GM21515 (cell line): ENCODE measurements around the gene PCDHA1.

Experiments used
- ATAC-seq: cut with Tn5 transposase; IDR thresholded peaks from one replicate; pipeline ENCODE4 v1.9.1; 2021; ENCODE audit not compliant: unreplicated experiment

The PCDHA1 gene

GRCh38 chr5:140916325-140916724 lies 130.4 kb downstream of the PCDHA1 start:
- ATAC-seq, result no peak

DNA sequence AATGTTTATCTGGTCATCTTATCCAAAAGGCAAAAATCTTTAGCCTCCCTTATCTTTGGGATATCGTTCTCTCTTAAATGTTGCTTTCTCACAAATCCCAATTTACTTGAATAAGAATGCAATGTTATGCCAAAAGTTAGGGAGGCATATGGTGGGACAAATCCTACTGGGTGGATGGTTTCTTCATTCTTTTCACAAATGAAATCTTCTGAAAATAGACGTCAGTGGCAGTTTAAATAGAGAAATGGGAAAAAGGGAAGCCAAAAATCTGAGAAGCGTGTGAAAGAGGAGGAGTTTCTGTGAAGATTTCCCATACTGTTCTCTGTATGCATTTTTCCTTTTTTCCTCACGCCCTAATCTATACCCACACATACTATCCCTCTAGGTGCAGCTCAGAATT lies 137.7 kb downstream of the PCDHA1 start:
- no peak for ATAC-seq

DNA sequence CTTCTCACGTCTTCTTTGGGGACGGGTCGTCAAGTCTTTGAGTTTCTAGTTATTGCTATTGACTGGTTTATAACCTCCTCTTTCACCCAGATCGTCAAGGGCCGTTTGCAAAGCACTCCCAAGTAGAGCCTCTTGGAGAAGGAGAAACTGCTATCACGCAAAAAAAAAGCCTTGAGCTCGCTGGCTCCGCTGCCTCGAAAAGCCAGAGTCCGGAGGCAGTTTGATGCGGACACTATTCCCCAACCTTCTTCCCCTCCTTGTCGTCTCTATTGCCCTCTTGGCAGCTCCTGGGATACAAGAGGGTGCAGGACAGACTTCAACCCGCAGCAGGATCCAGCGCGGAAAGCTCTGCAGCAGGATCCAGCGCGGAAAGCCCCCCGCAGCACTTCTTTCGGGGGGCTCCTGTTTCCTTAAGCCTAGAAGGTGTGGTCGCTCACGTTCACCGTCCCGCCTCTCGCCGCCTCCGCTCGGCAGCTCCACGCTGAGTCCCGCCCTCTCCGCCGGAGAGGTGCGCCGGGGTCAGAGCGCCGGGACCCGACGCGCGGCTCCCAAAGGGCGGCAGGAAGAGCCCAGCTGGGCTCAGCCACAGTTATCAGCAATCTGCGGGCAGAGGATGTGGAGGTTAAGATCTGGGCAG lies 140.0 kb downstream of the PCDHA1 start, which contains the start of gene PCDHAC1:
TSS of gene PCDHAC1 (plus strand) at position 494 of the 637 bp plus-strand sequence. CDS start 594 bp downstream, outside the sequence.
- ATAC-seq, result no peak

GRCh38 chr5:140926443-140927227 lies 140.7 kb downstream of the PCDHA1 start:
- no peak for ATAC-seq

DNA sequence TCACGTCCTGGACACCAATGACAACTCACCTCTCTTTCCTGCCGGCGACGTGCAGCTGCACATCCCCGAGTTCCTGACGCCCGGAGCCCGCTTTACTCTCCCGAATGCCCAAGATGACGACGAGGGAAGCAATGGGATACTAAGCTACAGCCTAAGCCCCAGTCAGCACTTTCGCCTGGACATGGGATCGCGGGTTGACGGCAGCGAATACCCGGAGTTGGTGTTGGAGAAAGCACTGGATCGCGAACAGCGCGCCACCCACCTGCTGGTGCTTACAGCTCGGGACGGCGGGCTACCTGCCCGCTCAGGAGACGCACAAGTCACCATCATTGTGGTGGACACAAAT lies 141.3 kb downstream of the PCDHA1 start:
- no peak for ATAC-seq

DNA sequence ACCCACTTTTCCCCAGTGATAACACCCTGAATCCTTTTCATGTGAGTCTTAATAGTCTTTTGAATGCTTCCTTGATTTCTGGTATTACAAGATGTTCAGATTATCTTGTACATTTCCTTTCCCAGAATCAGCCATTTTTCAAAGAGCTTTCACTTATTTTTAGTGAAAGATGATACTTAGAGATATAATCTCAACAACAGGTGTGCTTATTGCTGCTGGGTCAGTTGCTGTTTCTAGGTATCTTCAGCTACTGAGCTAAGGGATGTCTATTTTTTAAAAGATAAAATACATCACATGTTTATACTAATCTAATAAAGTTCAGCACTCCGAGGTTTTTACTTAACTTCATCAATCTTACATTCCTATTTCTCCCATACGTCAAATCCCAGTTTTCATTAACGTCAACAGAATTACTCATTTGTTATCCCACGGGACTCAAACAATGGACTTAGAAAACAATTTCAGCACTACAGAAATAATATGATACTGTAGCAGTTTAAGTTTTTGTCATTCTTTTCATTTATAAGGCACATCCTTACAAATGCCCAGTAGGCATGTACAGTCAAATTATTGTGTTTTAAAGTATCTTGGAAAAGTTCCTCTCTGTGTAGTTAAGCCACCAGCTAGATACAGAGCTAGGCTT lies 149.1 kb downstream of the PCDHA1 start:
- no peak for ATAC-seq

DNA sequence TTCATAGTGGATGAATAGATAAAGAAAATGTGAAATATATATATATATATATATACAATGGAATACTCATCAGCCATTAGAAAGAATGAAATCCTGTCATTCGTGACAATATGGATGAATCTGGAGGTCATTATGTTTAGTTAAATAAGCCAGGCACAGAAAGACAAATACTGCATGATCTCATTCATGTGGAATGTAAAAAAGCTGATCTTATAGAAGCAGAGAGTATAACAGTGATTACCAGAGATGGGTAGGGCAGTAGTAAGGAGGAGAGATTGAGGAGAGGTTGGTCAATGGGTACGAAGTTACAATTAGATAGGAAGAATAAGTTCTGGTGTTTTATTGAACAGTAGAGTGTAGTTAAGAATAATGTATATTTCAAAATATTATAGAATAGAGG lies 160.6 kb downstream of the PCDHA1 start:
- ATAC-seq, result no peak

DNA sequence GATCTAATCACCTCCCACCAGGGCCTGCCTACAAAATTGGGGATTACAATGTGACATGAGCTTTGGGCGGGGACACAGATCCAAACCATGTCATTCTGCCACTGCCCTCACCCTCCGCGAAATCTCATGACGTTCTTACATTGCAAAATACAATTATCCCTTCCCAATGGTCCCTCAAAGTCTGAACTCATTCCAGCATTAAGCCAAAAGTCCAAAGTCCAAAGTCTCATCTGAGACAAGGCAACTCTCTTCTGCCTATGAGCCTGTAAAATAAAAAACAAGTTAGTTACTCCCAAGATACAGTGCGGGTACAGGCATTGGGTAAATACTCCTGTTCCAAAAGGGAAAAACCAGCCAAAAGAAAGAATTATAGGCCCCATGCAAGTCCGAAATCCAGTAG lies 165.7 kb downstream of the PCDHA1 start:
- no peak for ATAC-seq

GRCh38 chr5:140953234-140953633 lies 167.3 kb downstream of the PCDHA1 start:
- ATAC-seq, result no peak

- no peak for ATAC-seq
These were observed 176.2 kb downstream of the PCDHA1 start for GRCh38 chr5:140962190-140962589.

- no peak for ATAC-seq
These were observed 178.4 kb downstream of the PCDHA1 start for GRCh38 chr5:140964356-140964755.

GRCh38 chr5:140965905-140966292 lies 180.0 kb downstream of the PCDHA1 start:
- no peak for ATAC-seq

GRCh38 chr5:140966293-140967225 lies 180.6 kb downstream of the PCDHA1 start, which contains the start of gene PCDHAC2:
Gene PCDHAC2 (plus strand): TSS chr5:140966476. CDS start chr5:140966767, 291 bp downstream.
- no peak for ATAC-seq

GRCh38 chr5:140967226-140967893 lies 181.4 kb downstream of the PCDHA1 start:
- no peak for ATAC-seq

- ATAC-seq, result no peak
These were observed 183.9 kb downstream of the PCDHA1 start for GRCh38 chr5:140969880-140970279.

DNA sequence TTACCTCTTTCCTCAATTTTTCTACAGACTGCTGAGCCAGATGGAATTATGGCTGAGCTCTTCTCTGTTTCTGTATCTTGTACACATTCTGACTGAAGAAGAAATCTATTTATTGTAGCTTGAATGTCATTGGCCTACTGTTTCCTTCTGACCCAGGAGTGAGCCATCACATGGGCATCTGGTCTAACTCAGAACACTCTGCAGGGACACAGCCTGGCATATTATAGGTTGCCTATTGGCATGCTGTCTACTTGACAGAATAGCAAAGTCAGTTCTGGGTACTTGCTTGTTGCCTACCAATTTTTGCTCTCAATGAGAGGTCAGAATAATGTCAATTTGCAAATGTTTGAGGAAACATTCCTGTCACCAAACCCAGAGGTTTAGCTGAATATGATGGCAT lies 187.6 kb downstream of the PCDHA1 start:
- ATAC-seq, result no peak

DNA sequence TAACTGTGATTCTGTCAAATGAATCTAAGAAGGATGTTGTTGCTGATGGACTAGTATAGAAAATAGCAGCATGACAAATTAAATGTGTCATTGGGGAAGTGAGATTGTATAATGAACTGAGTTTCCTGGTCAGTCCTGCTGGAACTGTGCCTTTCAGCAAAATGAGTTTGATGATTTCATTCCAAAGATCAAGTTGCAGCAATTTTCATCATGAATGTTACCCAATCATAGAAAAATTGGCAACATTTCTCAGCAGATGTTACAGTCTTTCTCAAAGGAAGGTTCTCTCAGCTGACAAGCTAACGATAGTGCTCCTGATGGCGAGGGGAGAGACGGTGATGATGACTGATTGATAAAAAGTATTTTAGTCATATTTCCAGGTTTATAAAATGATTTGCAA lies 191.1 kb downstream of the PCDHA1 start:
- ATAC-seq, result no peak

GRCh38 chr5:140978260-140978659 lies 192.3 kb downstream of the PCDHA1 start:
- no peak for ATAC-seq

DNA sequence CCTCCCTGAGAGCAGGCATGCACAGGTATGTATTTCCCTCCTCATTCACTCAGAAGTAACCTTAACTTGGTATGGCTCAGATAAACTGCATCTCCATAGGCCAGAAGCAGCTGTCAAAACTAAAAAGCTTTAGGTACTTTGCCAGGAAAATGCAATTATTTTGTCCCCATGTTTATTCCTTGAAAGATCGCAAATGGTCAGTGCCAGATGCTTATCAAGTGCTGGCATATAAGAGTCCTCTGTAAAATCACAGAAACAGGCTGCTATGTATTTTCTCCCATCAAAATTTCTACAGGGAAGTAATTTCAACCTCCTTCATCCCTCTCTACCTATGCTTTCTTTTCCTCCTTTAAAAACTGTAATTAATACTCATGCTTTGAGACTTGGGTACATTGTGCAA lies 193.0 kb downstream of the PCDHA1 start:
- no peak for ATAC-seq

DNA sequence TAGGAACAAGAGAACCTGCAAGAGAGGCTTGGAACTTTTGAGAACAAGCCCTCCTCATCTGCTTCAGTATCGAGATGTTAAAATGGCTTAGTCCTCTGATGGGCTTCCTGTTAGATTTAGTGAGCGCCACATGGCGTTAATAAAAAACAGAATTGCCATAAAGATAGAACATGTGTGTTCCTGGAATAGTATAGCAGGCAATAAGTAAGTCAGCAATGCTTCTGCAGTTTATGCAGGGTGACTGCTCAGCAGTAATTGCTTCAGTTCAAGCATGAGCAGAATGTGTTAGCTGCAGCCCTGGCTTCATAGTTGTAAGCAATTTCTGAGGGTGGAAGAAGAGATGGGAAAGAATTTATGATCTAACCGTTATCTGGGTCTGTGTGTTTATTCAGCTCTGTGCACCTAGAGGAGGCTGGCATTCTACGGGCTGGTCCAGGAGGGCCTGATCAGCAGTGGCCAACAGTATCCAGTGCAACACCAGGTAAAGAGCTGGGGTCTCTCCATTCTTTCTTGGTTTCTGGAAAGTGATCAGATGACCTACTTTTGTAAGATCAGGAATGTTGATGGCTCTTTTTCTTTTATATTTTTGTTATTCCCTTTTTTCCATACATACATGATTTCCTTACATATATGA lies 196.3 kb downstream of the PCDHA1 start:
- ATAC-seq, result no peak
